GM19043 (cell line): ENCODE results near the gene AP5Z1.
A peak's percentile ranks its signal among the peaks of the same experiment; 100 is the strongest.
"Not testable (repeated sequence)": the region's sequence is repeated elsewhere in the genome, so short reads cannot be mapped to it uniquely, and the experiment has no call there.

Source experiments
- ATAC-seq: cut with Tn5 transposase; IDR thresholded peaks from one replicate; pipeline ENCODE4 v1.9.1; 2021; ENCODE audit warnings: low read depth; ENCODE audit not compliant: unreplicated experiment

Gene AP5Z1

GRCh38 chr7:4787541-4787940 is 12.1 kb downstream of the AP5Z1 start:
- ATAC-seq = no peak

- ATAC-seq = no peak
Measured at GRCh38 chr7:4787947-4788626, 12.7 kb downstream of the AP5Z1 start.

GRCh38 chr7:4788627-4789189 is 13.3 kb downstream of the AP5Z1 start:
- ATAC-seq = no peak

- no peak for ATAC-seq
Measured at GRCh38 chr7:4789194-4790077, 14.0 kb downstream of the AP5Z1 start.

- no peak for ATAC-seq
Measured at GRCh38 chr7:4790078-4790465, 14.6 kb downstream of the AP5Z1 start.

GRCh38 chr7:4790516-4790991 is 15.1 kb downstream of the AP5Z1 start:
- ATAC-seq = no peak

- no peak for ATAC-seq
Measured at GRCh38 chr7:4791101-4791737, 15.8 kb downstream of the AP5Z1 start.

- no peak for ATAC-seq
Measured at GRCh38 chr7:4791738-4792536, 16.5 kb downstream of the AP5Z1 start.

- ATAC-seq = no peak
Measured at GRCh38 chr7:4792537-4793126, 17.2 kb downstream of the AP5Z1 start.

GRCh38 chr7:4793385-4793993 is 18.1 kb downstream of the AP5Z1 start:
- ATAC-seq = not testable (repeated sequence)

GRCh38 chr7:4794171-4794570 is 18.7 kb downstream of the AP5Z1 start:
- not testable (repeated sequence) for ATAC-seq

- no peak for ATAC-seq
Measured at GRCh38 chr7:4794591-4795350, 19.3 kb downstream of the AP5Z1 start.

GRCh38 chr7:4796453-4796852 is 21.0 kb downstream of the AP5Z1 start:
- ATAC-seq = no peak

GRCh38 chr7:4797858-4798705 is 22.7 kb downstream of the AP5Z1 start:
- ATAC-seq = peak; percentile 82

- ATAC-seq = no peak
Measured at GRCh38 chr7:4798706-4799235, 23.3 kb downstream of the AP5Z1 start.

GRCh38 chr7:4799508-4800268 is 24.3 kb downstream of the AP5Z1 start:
- no peak for ATAC-seq

GRCh38 chr7:4800487-4800886 is 25.1 kb downstream of the AP5Z1 start:
- no peak for ATAC-seq
